ENCODE measurements around the gene PLK3. TPM values are rescaled to one million over a fixed set of nuclear protein-coding genes. Genes with fewer than 3 reads are reported as not detected.
"Not testable (repeated sequence)": the region's sequence is repeated elsewhere in the genome, so short reads cannot be mapped to it uniquely, and the experiment has no call there.

PLK3 gene
- total and polyA plus RNA-seq, 7 experiments from 2014 or later = 30.5 to 456 (median 118) TPM

- ATAC-seq (no peak), DNase-seq (no peak)
- Histone ChIP-seq H3K27me3 (ENCODE audit: control insufficient read depth in 2 of 2, insufficient read depth in 2 of 2, low read length in 2 of 2) (no peaks in the 10 kb centered on the region), H3K9me3 (ENCODE audit: control insufficient read depth in 2 of 3, low read length in 3 of 3) (no peaks in the 10 kb centered on the region), H3K36me3 (ENCODE audit: control insufficient read depth in 2 of 3, insufficient read depth in 3 of 3, low read length in 3 of 3) (no peaks in the 10 kb centered on the region), H3K4me3 (ENCODE audit: low read length) (no peak overlapping the region), H3K27ac (ENCODE audit: low read depth, low read length) (no peak overlapping the region), H3K4me1 (ENCODE audit: control insufficient read depth in 2 of 2, insufficient read depth in 2 of 2, low read length in 2 of 2) (no peaks in the 10 kb centered on the region)
- Mint-ChIP-seq H3K36me3 (no peaks in the 10 kb centered on the region), H3K27ac (peak overlapping the region in 2 of 9 donors; percentile 3 to 73), H3K4me1 (peaks cover 7 to 18% (median 8%) of the 10 kb centered on the region in 7 donors), H3K9me3 (peaks cover 0 to 1% (median 0%) of the 10 kb centered on the region in 11 donors), H3K27me3 (no peaks in the 10 kb centered on the region), H3K4me3 (no peak overlapping the region)
- ChIA-PET CTCF (no interaction called here), POLR2A (interaction anchor here (1.2 to 2.5 kb wide), 4 partner anchors 9 to 110 kb away, joined by 4 to 12 read pairs (median 5); partner anchors contain the start of gene PLK3)
- intact Hi-C loops (cut with micrococcal nuclease) = no loop called here
Observed at GRCh38 chr1:44831516-44831915, 31.3 kb downstream of the PLK3 start.

GRCh38 chr1:44832056-44832705 is 32.0 kb downstream of the PLK3 start:
- intact Hi-C loops (cut with micrococcal nuclease) = no loop called here
- Histone ChIP-seq H3K4me1 (ENCODE audit: control insufficient read depth in 2 of 2, insufficient read depth in 2 of 2, low read length in 2 of 2) (no peaks in the 10 kb centered on the region), H3K36me3 (ENCODE audit: control insufficient read depth in 2 of 3, insufficient read depth in 3 of 3, low read length in 3 of 3) (no peaks in the 10 kb centered on the region), H3K9me3 (ENCODE audit: control insufficient read depth in 2 of 3, low read length in 3 of 3) (no peaks in the 10 kb centered on the region), H3K27ac (ENCODE audit: low read depth, low read length) (no peak overlapping the region), H3K27me3 (ENCODE audit: control insufficient read depth in 2 of 2, insufficient read depth in 2 of 2, low read length in 2 of 2) (no peaks in the 10 kb centered on the region), H3K4me3 (ENCODE audit: low read length) (no peak overlapping the region)
- ATAC-seq (no peak), DNase-seq (no peak)
- H3K4me3 Mint-ChIP-seq = no peak overlapping the region
- H3K9me3 Mint-ChIP-seq = peaks cover 0 to 1% (median 0%) of the 10 kb centered on the region in 11 donors
- no peaks in the 10 kb centered on the region for H3K36me3 Mint-ChIP-seq
- peak overlapping the region in 1 of 9 donors; percentile 73 for H3K27ac Mint-ChIP-seq
- no peaks in the 10 kb centered on the region for H3K27me3 Mint-ChIP-seq
- CTCF ChIA-PET = no interaction called here
- peaks cover 7 to 20% (median 8%) of the 10 kb centered on the region in 7 donors for H3K4me1 Mint-ChIP-seq
- POLR2A ChIA-PET = interaction anchor here (0.6 to 2.5 kb wide), 5 partner anchors 10 to 82 kb away, joined by 3 to 12 read pairs (median 5); partner anchors contain the start of gene PLK3

- H3K4me1 Mint-ChIP-seq = peaks cover 7 to 20% (median 8%) of the 10 kb centered on the region in 7 donors
- CTCF ChIA-PET = interaction anchor here (0.9 to 3.0 kb wide), 4 partner anchors 13 to 180 kb away, joined by 4 to 8 read pairs (median 5); no protein-coding TSS in a partner anchor
- intact Hi-C loops (cut with micrococcal nuclease) = loop anchor here in 1 of 2 donors (2.0 kb wide), 1 partner anchor 656 kb away; the partner anchor contains the start of gene TESK2
Observed at GRCh38 chr1:44834328-44834727, 34.2 kb downstream of the PLK3 start.

GRCh38 chr1:44835738-44836675 is 35.8 kb downstream of the PLK3 start:
- peak overlapping the region in 9 of 10 donors; percentile 3 to 73 (median 42) for H3K4me3 Mint-ChIP-seq
- Histone ChIP-seq H3K4me1 (ENCODE audit: control insufficient read depth in 2 of 2, insufficient read depth in 2 of 2, low read length in 2 of 2) (no peaks in the 10 kb centered on the region), H3K27ac (ENCODE audit: low read depth, low read length) (no peak overlapping the region), H3K27me3 (ENCODE audit: control insufficient read depth in 2 of 2, insufficient read depth in 2 of 2, low read length in 2 of 2) (no peaks in the 10 kb centered on the region), H3K36me3 (ENCODE audit: control insufficient read depth in 2 of 3, insufficient read depth in 3 of 3, low read length in 3 of 3) (no peaks in the 10 kb centered on the region), H3K9me3 (ENCODE audit: control insufficient read depth in 2 of 3, low read length in 3 of 3) (no peaks in the 10 kb centered on the region), H3K4me3 (ENCODE audit: low read length) (no peak overlapping the region)
- intact Hi-C loops (cut with micrococcal nuclease) = loop anchor here (1.0 to 5.0 kb wide), 12 partner anchors 16 to 655 kb away; partner anchors contain the start of genes UROD (in 2 of the 2), EIF2B3 (in 1 of the 2), HECTD3 (in 1 of the 2) and TESK2 (in 1 of the 2)
- H3K4me1 Mint-ChIP-seq = peaks cover 7 to 19% (median 8%) of the 10 kb centered on the region in 7 donors
- H3K36me3 Mint-ChIP-seq = no peaks in the 10 kb centered on the region
- ATAC-seq = peak; percentile 96
- DNase-seq = peak; percentile 58 to 82 (median 75)
- ChIA-PET POLR2A (interaction anchor here (0.6 to 3.4 kb wide), 6 partner anchors 17 to 49 kb away, joined by 3 to 12 read pairs (median 7); partner anchors contain the start of genes BTBD19, DYNLT4 and PLK3), CTCF (interaction anchor here (0.6 to 3.0 kb wide), 6 partner anchors 36 to 940 kb away, joined by 3 to 11 read pairs (median 4); partner anchors contain the start of gene PLK3)
- peak overlapping the region in 8 of 9 donors; percentile 12 to 81 (median 41) for H3K27ac Mint-ChIP-seq
- H3K27me3 Mint-ChIP-seq = peaks cover under 1 to 9% (median under 1%) of the 10 kb centered on the region in 5 donors
- no peaks in the 10 kb centered on the region for H3K9me3 Mint-ChIP-seq

More at GRCh38 chr1:44834328-44834727, 34.2 kb downstream of the PLK3 start:
- POLR2A ChIA-PET = interaction anchor here (0.9 to 3.4 kb wide), 3 partner anchors 12 to 26 kb away, joined by 3 to 12 read pairs (median 11); partner anchors contain the start of genes BTBD19 and DYNLT4
- DNase-seq (no peak), ATAC-seq (no peak)
- Histone ChIP-seq H3K9me3 (ENCODE audit: control insufficient read depth in 2 of 3, low read length in 3 of 3) (no peaks in the 10 kb centered on the region), H3K4me1 (ENCODE audit: control insufficient read depth in 2 of 2, insufficient read depth in 2 of 2, low read length in 2 of 2) (no peaks in the 10 kb centered on the region), H3K4me3 (ENCODE audit: low read length) (no peak overlapping the region), H3K27me3 (ENCODE audit: control insufficient read depth in 2 of 2, insufficient read depth in 2 of 2, low read length in 2 of 2) (no peaks in the 10 kb centered on the region), H3K36me3 (ENCODE audit: control insufficient read depth in 2 of 3, insufficient read depth in 3 of 3, low read length in 3 of 3) (no peaks in the 10 kb centered on the region), H3K27ac (ENCODE audit: low read depth, low read length) (no peak overlapping the region)
- Mint-ChIP-seq H3K9me3 (no peaks in the 10 kb centered on the region), H3K36me3 (no peaks in the 10 kb centered on the region), H3K27ac (peak overlapping the region in 3 of 9 donors; percentile 8 to 46 (median 40)), H3K4me3 (no peak overlapping the region), H3K27me3 (peaks cover 0 to 4% (median 0%) of the 10 kb centered on the region in 5 donors)

- intact Hi-C loops (cut with micrococcal nuclease) = loop anchor here in 1 of 2 donors (5.0 kb wide), 1 partner anchor 174 kb away; the partner anchor contains the start of genes HECTD3 and UROD
- POLR2A ChIA-PET = interaction anchor here (0.6 to 1.6 kb wide), 2 partner anchors 19 to 107 kb away, joined by 3 read pairs; no protein-coding TSS in a partner anchor
- H3K4me1 ChIP-seq (ENCODE audit: control insufficient read depth in 2 of 2, insufficient read depth in 2 of 2, low read length in 2 of 2); H3K27ac ChIP-seq (ENCODE audit: low read depth, low read length); ATAC-seq; H3K36me3 ChIP-seq (ENCODE audit: control insufficient read depth in 2 of 3, insufficient read depth in 3 of 3, low read length in 3 of 3); H3K9me3 Mint-ChIP-seq; H3K4me3 Mint-ChIP-seq; DNase-seq; H3K9me3 ChIP-seq (ENCODE audit: control insufficient read depth in 2 of 3, low read length in 3 of 3); H3K27me3 ChIP-seq (ENCODE audit: control insufficient read depth in 2 of 2, insufficient read depth in 2 of 2, low read length in 2 of 2); H3K4me3 ChIP-seq (ENCODE audit: low read length); H3K36me3 Mint-ChIP-seq; H3K27ac Mint-ChIP-seq: not testable (repeated sequence)
- Mint-ChIP-seq H3K27me3 (peaks cover 14 to 29% (median 17%) of the 10 kb centered on the region in 5 donors), H3K4me1 (peaks cover 8 to 21% (median 13%) of the 10 kb centered on the region in 7 donors)
- CTCF ChIA-PET = interaction anchor here (0.6 to 1.0 kb wide), 3 partner anchors 10 to 173 kb away, joined by 3 to 5 read pairs (median 3); partner anchors contain the start of genes HECTD3 and PLK3
Observed at GRCh38 chr1:44838294-44838693, 38.1 kb downstream of the PLK3 start.

- H3K27me3 Mint-ChIP-seq = peaks cover 16 to 34% (median 23%) of the 10 kb centered on the region in 5 donors
- DNase-seq (no peak), ATAC-seq (no peak)
- intact Hi-C loops (cut with micrococcal nuclease) = loop anchor here in 1 of 2 donors (5.0 kb wide), 1 partner anchor 173 kb away; the partner anchor contains the start of genes HECTD3 and UROD
- H3K9me3 Mint-ChIP-seq = peaks cover 0 to 2% (median 0%) of the 10 kb centered on the region in 11 donors
- H3K27ac Mint-ChIP-seq = no peak overlapping the region
- H3K4me1 ChIP-seq (ENCODE audit: control insufficient read depth in 2 of 2, insufficient read depth in 2 of 2, low read length in 2 of 2) = peaks cover 0 to 4% of the 10 kb centered on the region in 2 donors
- no peak overlapping the region for H3K4me3 ChIP-seq (ENCODE audit: low read length)
- peaks cover 0 to 10% (median 3%) of the 10 kb centered on the region in 5 donors for H3K36me3 Mint-ChIP-seq
- ChIA-PET POLR2A (no interaction called here), CTCF (no interaction called here)
- no peak overlapping the region for H3K27ac ChIP-seq (ENCODE audit: low read depth, low read length)
- H3K27me3 ChIP-seq (ENCODE audit: control insufficient read depth in 2 of 2, insufficient read depth in 2 of 2, low read length in 2 of 2) = no peaks in the 10 kb centered on the region
- no peaks in the 10 kb centered on the region for H3K36me3 ChIP-seq (ENCODE audit: control insufficient read depth in 2 of 3, insufficient read depth in 3 of 3, low read length in 3 of 3)
- peaks cover 8 to 21% (median 15%) of the 10 kb centered on the region in 7 donors for H3K4me1 Mint-ChIP-seq
- H3K4me3 Mint-ChIP-seq = peak overlapping the region in 1 of 10 donors; percentile 45
- H3K9me3 ChIP-seq (ENCODE audit: control insufficient read depth in 2 of 3, low read length in 3 of 3) = no peaks in the 10 kb centered on the region
Observed at GRCh38 chr1:44839576-44839975, 39.4 kb downstream of the PLK3 start.

Measured in naive thymus-derived CD4-positive, alpha-beta T cell (primary cell).